DOHH2 (cell line): ENCODE measurements around the gene ZNF112.

Experiments used
- H3F3A ChIP-seq: fragments of 200-600 bp; sonication (generic), shearing (Covaris generic); 2 replicates; pipeline ENCODE4 v1.6.0; 2016; ENCODE audit warnings: antibody characterized with exemption, mild to moderate bottlenecking; ENCODE audit not compliant: control insufficient read depth, insufficient read depth
- H3K27ac ChIP-seq: fragments of 200-600 bp; sonication (generic); 2 replicates; pipeline ENCODE4 v1.5.1; 2014; ENCODE audit warnings: low read depth, mild to moderate bottlenecking, low read length, moderate library complexity
- H3K27me3 ChIP-seq: fragments of 200-600 bp; sonication (generic); 2 replicates; pipeline ENCODE4 v1.6.1; 2014; ENCODE audit warnings: mild to moderate bottlenecking, low read length, mixed read lengths; ENCODE audit not compliant: control insufficient read depth
- H3K36me3 ChIP-seq: fragments of 200-600 bp; sonication (generic); 2 replicates; pipeline ENCODE4 v1.6.1; 2014; ENCODE audit warnings: mild to moderate bottlenecking, low read length, moderate library complexity, mixed read lengths; ENCODE audit not compliant: control insufficient read depth
- H3K4me1 ChIP-seq: fragments of 200-600 bp; sonication (generic); 2 replicates; pipeline ENCODE4 v1.6.1; 2014; ENCODE audit warnings: mild to moderate bottlenecking, low read length, mixed read lengths; ENCODE audit not compliant: control insufficient read depth
- H3K4me2 ChIP-seq: fragments of 200-600 bp; sonication (generic); 2 replicates; pipeline ENCODE4 v1.6.0; 2014; ENCODE audit warnings: mild to moderate bottlenecking, low read length, moderate library complexity
- H3K4me3 ChIP-seq: fragments of 200-600 bp; sonication (generic); 2 replicates; pipeline ENCODE4 v1.5.1; 2014; ENCODE audit warnings: mild to moderate bottlenecking, low read length, mixed read lengths
- H3K79me2 ChIP-seq: fragments of 200-600 bp; sonication (generic); 2 replicates; pipeline ENCODE4 v1.6.1; 2014; ENCODE audit warnings: mild to moderate bottlenecking, low read length, mixed read lengths; ENCODE audit not compliant: control insufficient read depth
- H3K9me2 ChIP-seq: fragments of 200-600 bp; sonication (generic); replicated peaks from 2 replicates; pipeline ENCODE4 v1.6.1; 2014; ENCODE audit warnings: mild to moderate bottlenecking, low read length, mixed read lengths; ENCODE audit not compliant: control insufficient read depth
- H3K9me3 ChIP-seq: fragments of 200-600 bp; sonication (generic); 2 replicates; pipeline ENCODE4 v1.6.1; 2014; ENCODE audit warnings: antibody characterized with exemption, low read length, mixed read lengths; ENCODE audit not compliant: control insufficient read depth, insufficient read depth
- H4K20me1 ChIP-seq: fragments of 200-600 bp; sonication (generic); 2 replicates; pipeline ENCODE4 v1.6.0; 2014; ENCODE audit warnings: low read depth, mild to moderate bottlenecking, antibody characterized with exemption, low read length, moderate library complexity; ENCODE audit not compliant: control insufficient read depth, insufficient read depth
- CTCF ChIP-seq: fragments of 200-600 bp; sonication (generic); IDR thresholded peaks from one replicate; pipeline ENCODE4 v1.5.1; 2014; ENCODE audit warnings: antibody characterized with exemption, mild to moderate bottlenecking, low read depth, low read length; ENCODE audit not compliant: poor library complexity, severe bottlenecking
- EZH2phosphoT487 ChIP-seq: fragments of 200-600 bp; sonication (generic); IDR thresholded peaks from 2 replicates; pipeline ENCODE4 v1.6.1; 2017; ENCODE audit warnings: borderline replicate concordance, mild to moderate bottlenecking, antibody characterized with exemption, low read length, moderate library complexity, mixed read lengths

The ZNF112 gene

GRCh38 chr19:44346556-44346955, 9.9 kb downstream of the ZNF112 start:
- H3K4me3 ChIP-seq = no peak overlapping the region
- no peaks in the 10 kb centered on the region for H3K9me2 ChIP-seq
- H3K9me3 ChIP-seq = 0 out of 2 replicates have a peak, but pooled peaks cover 4% of the 10 kb centered on the region
- H3K79me2 ChIP-seq = no peaks in the 10 kb centered on the region
- no peak overlapping the region for H3K4me2 ChIP-seq
- no peak for TF ChIP-seq EZH2phosphoT487
- TF ChIP-seq CTCF = no peak
- no peaks in the 10 kb centered on the region for H3F3A ChIP-seq
- no peaks in the 10 kb centered on the region for H3K36me3 ChIP-seq
- no peaks in the 10 kb centered on the region for H3K4me1 ChIP-seq
- H3K27ac ChIP-seq = no peak overlapping the region
- no peaks in the 10 kb centered on the region for H3K27me3 ChIP-seq
- H4K20me1 ChIP-seq = no peaks in the 10 kb centered on the region

- Histone ChIP-seq H3K4me2 (no peak overlapping the region), H3K27me3 (no peaks in the 10 kb centered on the region), H3K4me3 (no peak overlapping the region), H3K27ac (no peak overlapping the region), H3F3A (no peaks in the 10 kb centered on the region), H3K9me3 (0 out of 2 replicates have a peak, but pooled peaks cover 4% of the 10 kb centered on the region), H4K20me1 (no peaks in the 10 kb centered on the region), H3K9me2 (no peaks in the 10 kb centered on the region), H3K36me3 (no peaks in the 10 kb centered on the region), H3K4me1 (no peaks in the 10 kb centered on the region), H3K79me2 (no peaks in the 10 kb centered on the region)
- TF ChIP-seq CTCF (no peak), EZH2phosphoT487 (no peak)
Observed at GRCh38 chr19:44345959-44346358, 10.5 kb downstream of the ZNF112 start.

DNA sequence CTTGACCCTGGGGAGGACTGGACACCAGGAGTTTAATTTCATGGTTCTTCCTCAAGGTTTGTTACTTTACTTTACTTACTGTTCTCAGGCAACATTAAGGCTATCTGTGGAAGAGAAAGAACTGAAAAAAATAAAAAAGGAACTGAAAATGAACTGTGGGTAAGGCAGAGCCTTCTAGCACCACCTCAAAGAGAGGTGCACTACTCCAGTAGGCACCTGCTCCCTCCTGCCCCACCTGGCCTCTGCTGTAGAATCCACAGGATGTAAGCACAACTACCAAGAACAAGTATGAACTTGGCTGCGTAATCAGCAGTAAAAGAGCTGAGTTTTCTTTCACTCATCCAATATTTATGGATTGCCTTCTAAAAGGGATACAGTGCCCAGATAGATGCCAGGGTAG, 12.2 kb downstream of the ZNF112 start:
- H4K20me1 ChIP-seq = no peaks in the 10 kb centered on the region
- no peaks in the 10 kb centered on the region for H3F3A ChIP-seq
- no peak overlapping the region for H3K27ac ChIP-seq
- no peak overlapping the region for H3K4me2 ChIP-seq
- H3K4me1 ChIP-seq = no peaks in the 10 kb centered on the region
- TF ChIP-seq EZH2phosphoT487 (no peak), CTCF (no peak)
- H3K79me2 ChIP-seq = no peaks in the 10 kb centered on the region
- H3K9me2 ChIP-seq = no peaks in the 10 kb centered on the region
- H3K4me3 ChIP-seq = no peak overlapping the region
- no peaks in the 10 kb centered on the region for H3K36me3 ChIP-seq
- H3K9me3 ChIP-seq = 0 out of 2 replicates have a peak, but pooled peaks cover 4% of the 10 kb centered on the region
- no peaks in the 10 kb centered on the region for H3K27me3 ChIP-seq
